HG03095 (cell line): ENCODE data around the gene MGLL.
"Not testable (repeated sequence)": the region's sequence is repeated elsewhere in the genome, so short reads cannot be mapped to it uniquely, and the experiment has no call there.

Source experiments
- ATAC-seq: cut with Tn5 transposase; IDR thresholded peaks from one replicate; pipeline ENCODE4 v1.9.1; 2021; ENCODE audit warnings: moderate library complexity; ENCODE audit not compliant: unreplicated experiment

The MGLL gene

DNA sequence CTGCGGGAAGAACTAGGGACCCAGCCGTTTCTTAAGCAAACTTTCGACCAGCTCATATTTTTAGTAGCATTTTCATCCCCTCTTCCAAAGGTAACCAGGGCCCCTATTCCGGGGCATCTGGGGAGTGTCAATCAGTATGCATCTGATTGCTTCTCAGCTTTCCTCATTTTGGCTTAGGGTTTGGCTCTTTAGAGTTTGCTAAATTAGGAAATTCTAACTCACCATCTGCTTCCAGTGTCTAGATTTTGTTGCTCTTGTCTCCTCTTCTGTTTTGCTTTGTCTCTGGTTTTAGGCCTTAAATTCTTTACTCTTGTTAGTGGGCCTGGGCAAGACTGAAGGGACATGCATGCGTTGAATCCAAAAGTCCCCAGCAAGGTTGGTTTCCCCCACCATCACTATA, 159.2 kb downstream of the MGLL start:
- ATAC-seq, result no peak

DNA sequence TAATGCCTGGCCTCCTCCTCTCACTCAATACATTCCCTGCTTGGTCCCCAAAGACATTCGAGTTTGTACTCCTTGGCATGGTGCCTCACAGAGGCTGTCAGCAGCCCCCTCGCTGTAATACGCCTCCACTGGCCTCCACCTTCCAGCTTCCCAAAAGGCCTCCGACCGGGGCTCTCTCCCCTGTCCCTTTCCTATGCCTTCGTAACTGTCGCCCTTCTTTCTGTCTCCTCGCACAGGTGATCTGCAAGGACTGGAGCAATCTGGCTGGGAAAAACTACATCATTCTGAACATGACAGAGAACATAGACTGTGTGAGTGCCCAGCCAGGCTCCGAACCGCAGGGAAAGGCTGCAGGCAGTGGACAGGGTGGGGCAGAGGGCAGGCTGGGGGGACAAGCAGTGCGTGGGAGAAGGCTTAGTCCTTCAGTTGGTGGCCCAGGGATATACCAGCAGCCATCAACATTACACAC, 160.3 kb downstream of the MGLL start:
- no peak for ATAC-seq

DNA sequence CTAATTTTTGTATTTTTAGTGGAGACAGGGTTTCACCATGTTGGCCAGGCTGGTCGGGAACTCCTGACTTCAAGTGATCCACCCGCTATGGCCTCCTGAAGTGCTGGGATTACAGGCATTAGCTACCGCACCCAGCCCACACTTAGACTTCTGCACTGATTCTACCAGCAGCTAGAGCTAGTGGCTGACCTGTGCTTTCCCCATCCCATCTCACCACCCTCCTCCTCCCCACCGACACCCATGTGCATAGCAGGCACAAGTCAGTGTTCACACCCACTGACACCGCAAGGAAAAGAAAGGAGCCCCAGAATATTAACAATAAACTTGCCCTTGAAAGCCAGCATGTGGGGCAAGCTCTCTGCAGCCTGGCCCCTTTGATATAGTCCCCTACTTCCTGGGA, 160.7 kb downstream of the MGLL start:
- ATAC-seq, result no peak

DNA sequence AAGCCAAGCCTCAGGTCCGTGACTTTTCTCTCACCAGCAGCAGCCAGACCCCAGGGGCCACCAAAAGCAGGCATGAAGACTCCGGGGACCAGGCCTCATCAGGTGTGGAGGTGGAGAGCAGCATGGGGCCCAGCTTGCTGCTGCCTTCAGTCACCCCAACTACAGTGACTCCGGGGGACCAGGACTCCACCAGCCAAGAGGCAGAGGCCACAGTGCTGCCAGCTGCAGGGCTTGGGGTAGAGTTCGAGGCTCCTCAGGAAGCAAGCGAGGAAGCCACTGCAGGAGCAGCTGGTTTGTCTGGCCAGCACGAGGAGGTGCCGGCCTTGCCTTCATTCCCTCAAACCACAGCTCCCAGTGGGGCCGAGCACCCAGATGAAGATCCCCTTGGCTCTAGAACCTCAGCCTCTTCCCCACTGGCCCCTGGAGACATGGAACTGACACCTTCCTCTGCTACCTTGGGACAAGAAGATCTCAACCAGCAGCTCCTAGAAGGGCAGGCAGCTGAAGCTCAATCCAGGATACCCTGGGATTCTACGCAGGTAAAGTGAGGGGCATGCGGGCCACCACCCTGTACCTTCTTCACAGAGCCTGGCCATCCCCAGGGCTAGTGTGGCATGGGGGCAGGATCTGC, 161.6 kb downstream of the MGLL start:
- ATAC-seq, result no peak

DNA sequence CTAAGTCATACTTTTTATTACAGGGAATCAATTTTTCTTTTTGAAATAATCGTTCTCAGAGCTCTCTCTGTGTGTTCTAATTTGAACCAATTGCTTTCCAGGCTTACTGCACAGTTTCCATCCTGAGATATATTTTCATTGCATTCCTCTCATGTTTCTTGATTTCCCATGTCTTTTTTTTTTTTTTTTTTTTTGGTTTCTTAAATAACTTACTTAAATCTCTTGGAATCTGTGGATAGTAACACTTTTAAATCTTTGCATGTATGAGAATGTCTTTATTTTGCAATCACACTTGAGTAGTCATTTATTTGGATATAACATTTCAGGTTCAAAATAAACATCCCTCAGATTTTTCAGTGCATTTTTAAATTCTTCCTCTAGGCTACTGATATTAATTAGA, 164.1 kb downstream of the MGLL start:
- ATAC-seq, result no peak

DNA sequence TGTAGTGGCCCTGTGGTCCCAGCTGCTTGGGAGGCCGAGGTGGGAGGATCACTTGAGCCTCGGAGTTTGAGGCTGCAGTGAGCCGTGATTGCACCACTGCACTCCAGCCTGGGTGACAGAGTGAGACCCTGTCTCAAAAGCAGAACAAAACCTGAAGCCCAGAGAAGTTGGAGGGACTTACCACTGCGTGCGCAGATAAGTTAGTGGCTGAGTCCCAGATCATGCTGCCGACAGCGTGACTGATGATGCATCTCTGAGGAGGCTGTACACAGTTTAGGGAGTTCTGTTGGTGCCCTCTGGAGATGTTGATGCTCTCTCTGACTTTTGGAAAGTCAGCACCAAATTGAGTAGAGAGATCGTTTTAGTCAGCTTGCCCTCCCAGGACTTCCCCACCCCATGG, 165.4 kb downstream of the MGLL start:
- no peak for ATAC-seq

DNA sequence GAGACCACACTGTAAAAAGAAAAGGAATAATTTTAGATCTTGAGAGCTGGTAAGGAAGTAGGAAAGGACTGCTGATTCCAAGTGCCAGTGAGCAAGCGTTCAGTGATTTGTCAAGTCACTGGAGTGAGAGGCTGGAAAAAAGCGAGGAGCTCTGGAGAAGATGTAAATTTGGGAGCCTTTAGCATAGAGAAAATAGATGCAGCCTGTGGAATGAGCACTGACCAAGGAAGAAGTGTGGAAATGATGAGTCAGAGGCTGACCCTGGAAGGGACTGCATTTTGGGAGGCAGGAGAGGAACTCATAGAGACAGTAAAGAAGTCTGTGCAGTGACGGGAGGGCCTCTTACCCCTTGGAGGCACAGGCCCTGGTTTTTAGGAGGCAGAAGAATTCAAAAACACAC, 166.7 kb downstream of the MGLL start:
- ATAC-seq, result no peak

DNA sequence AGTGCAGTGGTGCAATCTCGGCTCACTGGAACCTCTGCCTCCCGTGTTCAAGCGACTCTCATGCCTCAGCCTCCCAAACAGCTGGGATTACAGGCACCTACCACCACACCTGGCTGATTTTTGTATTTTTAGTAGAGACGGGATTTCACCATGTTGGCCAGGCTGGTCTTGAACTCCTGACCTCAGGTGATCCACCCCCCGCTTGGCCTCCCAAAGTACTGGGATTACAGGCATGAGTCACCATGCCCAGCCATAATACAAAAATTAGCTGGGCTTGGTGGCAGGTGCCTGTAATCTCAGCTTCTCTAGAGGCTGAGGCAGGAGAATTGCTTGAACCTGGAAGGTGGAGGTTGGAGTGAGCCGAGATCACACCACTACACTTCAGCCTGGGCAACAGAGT, 167.3 kb downstream of the MGLL start:
- not testable (repeated sequence) for ATAC-seq

DNA sequence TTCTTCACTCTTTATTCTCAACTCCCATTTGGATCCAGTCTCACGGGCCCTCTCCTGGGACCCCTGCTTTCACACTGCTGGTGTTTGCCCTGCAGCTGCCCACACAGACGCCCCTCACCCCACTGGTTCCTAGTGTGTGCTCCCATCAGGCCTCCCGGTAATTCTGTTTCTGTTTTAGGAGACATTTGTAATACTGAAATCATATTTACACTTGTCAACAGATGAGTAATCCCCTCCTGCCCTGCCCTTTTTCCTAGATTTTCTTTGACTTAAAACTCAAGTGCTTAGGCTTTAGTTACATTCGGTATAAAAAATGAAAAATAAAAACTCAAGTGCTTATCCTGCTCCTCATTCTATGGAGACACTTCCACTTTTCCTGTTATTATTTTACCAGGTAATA, 167.9 kb downstream of the MGLL start:
- no peak for ATAC-seq

DNA sequence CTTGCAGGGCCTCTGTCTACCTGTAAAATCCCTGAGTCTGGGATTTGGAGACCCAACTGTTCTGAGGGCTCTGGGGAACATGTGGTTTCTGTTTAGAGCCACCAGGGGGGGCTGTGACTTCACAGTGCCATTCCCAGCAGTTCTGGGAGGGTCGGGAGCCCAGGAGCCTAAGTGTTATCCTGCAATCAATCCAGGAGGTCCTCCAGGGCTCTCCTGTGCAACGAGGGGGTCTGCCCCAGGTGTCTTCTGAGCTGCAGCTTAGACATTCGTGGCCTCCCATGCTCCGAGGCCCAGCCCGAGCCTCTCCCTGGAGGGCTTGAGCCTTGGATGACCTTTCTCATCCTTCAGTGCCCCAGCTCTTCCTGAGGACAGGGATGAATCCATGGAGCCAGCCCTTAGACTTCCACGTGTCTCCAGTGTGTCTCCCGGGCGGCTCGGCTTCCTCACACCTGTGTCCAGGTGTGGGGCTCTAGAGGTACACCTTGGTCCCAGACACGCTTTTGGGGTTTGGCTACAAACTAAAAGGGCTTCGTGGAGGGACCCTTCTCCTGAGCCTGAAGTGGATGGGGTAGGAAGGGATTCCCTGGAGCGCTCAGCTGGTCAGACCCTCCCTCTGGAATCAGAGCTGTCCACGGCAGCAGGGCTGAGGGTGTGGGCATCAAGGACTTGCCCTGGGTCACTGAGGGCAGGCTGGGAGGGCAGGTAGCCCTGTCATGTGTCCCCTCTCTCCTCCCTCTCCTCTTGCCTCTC, 169.9 kb downstream of the MGLL start:
- no peak for ATAC-seq

DNA sequence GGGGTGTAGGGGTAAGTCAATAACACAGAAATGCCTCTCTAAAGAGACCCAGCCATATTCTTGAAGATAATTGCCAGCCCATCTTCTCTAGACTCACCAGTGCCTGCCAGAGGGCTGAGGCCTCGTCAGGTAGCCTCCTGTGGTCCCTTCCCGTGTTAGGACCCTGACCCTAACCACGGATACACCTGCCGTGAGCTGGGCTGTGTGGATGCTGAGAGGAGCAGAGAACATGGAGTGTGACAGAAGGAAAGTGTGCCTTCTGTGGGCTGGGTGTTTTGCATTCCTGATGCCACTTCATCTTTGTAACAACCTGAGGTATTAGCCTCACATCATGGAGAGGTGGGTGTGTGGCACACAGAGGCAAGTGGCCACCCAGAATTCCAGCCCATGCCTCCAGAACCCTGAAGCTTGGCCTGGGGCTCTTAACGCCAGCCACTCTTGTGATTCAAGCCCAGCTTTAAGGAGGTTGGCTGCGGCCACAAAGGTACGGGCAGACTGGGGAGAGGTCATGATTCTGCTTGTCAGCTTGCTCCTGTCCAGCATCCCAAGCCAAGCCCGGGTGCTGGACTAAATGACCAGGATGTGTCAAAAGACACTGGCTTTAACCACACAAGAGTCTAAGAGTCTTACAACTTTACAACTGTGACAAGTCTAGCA, 170.7 kb downstream of the MGLL start:
- ATAC-seq, result no peak

DNA sequence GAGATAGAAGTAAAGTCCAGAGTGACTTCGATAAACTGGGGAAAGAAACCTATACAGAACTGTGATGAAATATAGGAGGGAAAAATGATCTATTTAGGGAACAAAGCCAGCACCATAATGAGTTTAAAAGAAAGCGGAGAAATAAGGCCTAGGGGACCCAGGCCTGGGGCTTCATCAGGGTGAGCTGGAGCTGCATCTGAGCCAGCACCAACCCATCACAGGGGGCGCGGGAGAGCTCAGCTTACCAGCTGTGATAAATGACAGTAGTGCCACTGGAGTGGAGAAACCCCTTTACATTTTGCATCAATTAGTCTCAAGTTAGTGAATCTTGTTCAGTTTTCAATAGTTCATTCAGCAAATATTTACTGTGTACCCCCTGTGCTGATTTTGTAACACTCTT, 172.1 kb downstream of the MGLL start:
- no peak for ATAC-seq

DNA sequence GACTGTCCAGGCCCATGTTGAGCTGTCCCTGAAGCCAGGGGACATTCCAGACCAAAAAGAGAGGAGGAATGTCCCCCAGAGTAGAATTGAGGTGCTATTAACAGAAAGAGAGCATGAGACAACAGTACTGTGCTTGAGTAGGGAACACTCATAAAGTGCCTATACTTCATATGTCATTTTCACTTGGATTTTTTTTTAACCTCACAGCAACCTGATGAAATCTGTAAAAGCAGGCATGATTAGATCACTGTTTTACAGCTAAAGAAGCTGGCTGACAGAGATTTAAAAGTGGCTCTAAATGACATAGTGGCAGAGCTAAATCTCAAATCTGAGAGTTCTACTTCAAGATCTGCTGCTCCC, 174.5 kb downstream of the MGLL start:
- no peak for ATAC-seq

DNA sequence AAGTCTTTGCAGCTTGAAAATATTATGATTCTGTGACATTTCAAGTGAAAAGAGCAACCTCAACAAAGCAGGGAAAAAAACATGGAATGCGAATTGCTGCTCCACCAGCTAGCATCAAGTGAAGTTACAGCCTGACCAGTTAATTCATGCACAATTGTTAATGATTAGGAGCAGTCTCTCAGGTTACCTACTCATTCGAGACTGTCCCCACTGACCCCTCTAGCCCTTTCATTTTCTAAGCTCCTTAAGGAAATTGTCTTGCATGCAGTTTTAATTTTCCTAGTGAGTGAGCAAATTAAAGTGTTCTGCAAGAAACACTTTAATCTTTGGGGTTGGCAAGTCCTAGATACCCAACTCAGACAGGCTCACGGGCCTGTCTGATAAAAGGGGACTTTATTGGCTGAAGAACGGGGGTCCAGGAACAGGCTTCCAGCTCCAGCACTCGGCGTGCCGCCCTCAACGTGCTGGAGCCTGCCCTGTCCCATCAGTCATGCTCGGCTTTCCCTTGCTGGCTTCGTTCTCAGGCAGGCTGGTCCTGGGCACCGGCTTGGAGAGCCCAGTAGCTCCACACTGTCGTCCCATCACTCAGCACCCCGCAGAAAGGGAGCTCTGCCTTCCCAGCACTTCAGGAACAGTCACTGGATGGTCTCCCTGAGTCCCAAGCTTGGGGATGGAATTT, 175.0 kb downstream of the MGLL start:
- no peak for ATAC-seq

DNA sequence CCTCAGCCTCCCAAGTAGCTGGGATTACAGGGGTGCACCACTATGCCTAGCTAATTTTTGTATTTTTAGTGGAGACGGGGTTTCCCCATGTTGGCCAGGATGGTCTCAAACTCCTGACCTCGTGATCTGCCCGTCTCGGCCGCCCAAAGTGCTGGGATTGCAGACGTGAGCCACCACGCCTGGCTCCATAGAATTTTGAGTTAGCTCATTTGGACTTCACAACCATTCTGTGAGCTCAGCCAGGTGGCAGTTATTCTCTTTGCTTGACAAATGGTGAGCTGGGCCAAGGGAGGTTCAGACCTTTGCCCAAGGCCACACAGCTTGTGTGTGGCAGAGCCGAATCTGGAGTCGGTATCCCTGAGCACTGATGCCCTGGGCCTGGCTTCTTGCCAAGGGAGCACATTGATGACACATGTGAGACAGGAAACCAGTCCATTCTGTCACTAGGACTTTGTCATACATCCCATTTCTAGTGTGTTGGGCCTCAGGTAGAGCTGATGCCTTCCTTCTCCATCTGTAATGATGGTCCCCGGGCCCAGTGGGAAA, 175.7 kb downstream of the MGLL start:
- ATAC-seq, result no peak

DNA sequence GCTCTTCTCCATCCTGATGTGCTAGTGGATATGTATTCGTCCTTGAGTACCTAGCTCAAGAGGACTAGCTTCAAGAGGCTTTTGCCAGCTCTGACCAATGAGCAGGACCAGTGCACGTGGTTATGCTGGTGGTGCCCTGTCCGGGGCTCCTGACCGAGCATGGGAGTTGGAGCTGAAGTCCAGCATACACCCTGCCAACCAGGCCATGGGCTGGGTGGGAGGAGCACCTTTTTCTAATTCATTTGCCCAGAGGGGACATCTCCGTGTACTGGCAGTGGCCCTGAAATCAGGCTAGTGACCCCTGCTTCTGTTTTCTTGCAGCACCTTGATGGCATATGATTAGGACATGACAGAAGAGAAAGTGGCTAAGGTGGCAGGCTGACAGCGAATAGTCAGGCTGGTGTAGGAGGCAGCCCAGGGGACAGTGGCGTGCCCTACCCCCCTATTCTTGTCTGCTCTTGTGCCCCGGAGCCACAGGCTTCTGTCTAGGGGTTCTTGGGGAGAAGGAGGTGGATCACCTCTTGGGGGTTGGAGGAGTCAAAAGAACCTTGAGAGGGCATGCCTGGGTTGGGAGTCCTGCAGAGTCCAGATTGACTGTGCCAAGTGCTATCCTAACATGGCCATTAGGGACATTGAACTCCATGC, 176.8 kb downstream of the MGLL start:
- ATAC-seq, result no peak

DNA sequence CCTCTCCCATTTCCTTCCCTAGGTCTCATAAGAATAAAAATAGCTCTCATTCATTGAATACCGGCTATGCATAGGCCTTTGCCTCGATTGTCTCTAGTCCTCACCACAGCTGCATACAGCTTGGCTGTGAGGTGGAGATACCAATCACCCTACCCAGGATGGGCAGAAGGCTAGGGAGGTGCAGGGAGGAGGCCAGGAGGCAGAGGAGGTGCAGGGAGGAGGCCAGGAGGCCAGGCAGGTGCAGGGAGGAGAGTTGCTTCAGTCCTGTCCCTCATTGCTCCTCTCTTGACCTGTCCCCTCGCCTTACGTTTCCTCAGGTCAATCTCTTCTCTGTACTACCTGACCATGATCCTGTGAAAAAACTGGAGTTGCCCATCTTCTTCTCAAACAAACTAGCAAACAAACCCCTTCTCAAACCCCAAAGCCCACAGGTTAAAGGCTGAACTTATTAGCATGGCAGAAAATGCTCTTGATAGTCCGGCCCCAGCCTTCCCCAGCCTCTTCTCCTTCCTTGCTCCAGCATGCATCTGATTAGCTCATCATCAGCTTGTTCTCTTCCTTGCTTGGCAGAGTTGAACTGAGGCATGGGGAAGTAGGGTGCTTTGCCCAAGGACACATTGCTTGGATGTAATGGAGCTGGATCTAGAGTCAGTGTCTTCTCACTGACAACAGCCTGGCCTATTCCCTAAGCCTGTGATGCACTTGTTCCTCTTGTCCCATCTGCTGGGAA, 177.5 kb downstream of the MGLL start:
- ATAC-seq, result no peak

DNA sequence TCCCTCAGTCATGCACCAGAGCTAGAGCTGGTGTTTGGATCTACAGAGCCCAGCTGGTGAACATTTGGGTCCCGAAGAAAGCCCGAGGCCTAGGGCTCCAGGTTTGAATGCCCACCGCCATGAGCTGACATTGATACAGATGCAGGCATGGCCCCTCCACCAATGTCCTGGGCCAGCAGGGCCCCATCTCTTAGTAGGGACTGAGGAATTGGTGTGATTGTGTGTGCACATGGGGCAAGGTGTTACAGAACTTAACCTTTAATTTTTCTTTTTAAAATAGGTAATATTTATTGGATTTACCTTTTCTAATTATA, 182.3 kb downstream of the MGLL start:
- no peak for ATAC-seq

DNA sequence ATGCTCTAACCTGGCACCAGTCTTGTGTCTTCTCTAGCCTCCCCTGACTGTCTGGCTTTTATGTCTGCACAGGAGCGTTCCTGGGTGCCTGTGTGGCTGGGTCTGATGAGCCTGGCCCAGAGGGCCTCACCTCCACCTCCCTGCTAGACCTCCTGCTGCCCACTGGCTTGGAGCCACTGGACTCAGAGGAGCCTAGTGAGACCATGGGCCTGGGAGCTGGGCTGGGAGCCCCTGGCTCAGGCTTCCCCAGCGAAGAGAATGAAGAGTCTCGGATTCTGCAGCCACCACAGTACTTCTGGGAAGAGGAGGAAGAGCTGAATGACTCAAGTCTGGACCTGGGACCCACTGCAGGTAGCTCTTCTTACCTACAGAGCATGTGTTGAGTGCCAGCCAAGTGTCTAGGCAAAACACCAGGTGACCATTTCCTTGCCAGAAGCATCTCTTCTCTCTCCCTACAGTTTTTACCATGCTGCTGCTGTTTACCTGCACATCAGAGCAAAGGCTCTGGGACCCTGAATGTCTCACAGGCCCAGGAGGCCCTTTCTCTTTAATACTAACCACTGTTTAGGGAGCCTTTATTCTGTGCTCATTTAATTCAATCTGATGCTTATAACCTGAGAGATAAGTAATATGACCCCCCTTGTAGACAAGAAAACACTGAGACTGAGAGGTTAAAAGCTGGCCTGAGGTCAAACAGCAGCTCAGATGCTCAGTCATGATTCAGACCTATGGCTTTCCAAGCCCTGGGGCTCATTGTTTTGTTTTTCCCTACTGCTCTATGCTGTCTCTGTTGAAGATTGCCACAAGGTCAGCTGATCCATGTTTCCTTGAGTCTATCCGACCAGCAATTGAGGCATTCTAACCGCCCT, 182.9 kb downstream of the MGLL start:
- ATAC-seq, result no peak
